Left renal pelvis (tissue), 4 donors: ENCODE data around the gene FBXW9. TPM values are rescaled to one million over a fixed set of nuclear protein-coding genes. Genes with fewer than 3 reads are reported as not detected.
"Not testable (repeated sequence)": the region's sequence is repeated elsewhere in the genome, so short reads cannot be mapped to it uniquely, and the experiment has no call there.

Experiments
- DNase-seq, 4 donors: peaks; one replicate each; pipeline ENCODE4 v3.0.0-alpha.2; 2013; ENCODE audit warnings: low read depth in 4 of 4, low spot score in 3 of 4
- polyA plus RNA-seq, 4 donors: library from polyadenylated mRNA; unstranded; fragments of 120-200 nt; gene quantifications; one replicate each; pipeline ENCODE4 v1.2.1, GENCODE V29; 2013; ENCODE audit not compliant: insufficient read length in 4 of 4

Gene FBXW9
- polyA plus RNA-seq, 4 donors = 5.8 to 18.7 (median 11.3) TPM

GRCh38 chr19:12687496-12688196, 8.8 kb downstream of the FBXW9 start, which contains the start of gene GNG14:
TSS of gene GNG14 (plus strand) at chr19:12687998. CDS start at chr19:12688049, 51 bp downstream.
- DNase-seq = no peak

- DNase-seq = no peak
Measured at GRCh38 chr19:12685831-12686230, 10.6 kb downstream of the FBXW9 start.

- DNase-seq = peak; percentile 91 to 96 (median 94)
Measured at GRCh38 chr19:12681074-12681987, 15.1 kb downstream of the FBXW9 start, which contains the start of gene DHPS. TSS of gene DHPS (minus strand) at chr19:12681880. CDS start at chr19:12681766, 114 bp downstream.

GRCh38 chr19:12680034-12680433, 16.4 kb downstream of the FBXW9 start:
- DNase-seq = no peak

GRCh38 chr19:12678039-12678438, 18.4 kb downstream of the FBXW9 start:
- DNase-seq = not testable (repeated sequence)

GRCh38 chr19:12676928-12677327, 19.5 kb downstream of the FBXW9 start:
- DNase-seq = no peak

- peak in 3 of 4 donors; percentile 44 to 60 (median 58) for DNase-seq
Measured at GRCh38 chr19:12676384-12676792, 20.0 kb downstream of the FBXW9 start.

- no peak for DNase-seq
Measured at GRCh38 chr19:12675940-12676339, 20.5 kb downstream of the FBXW9 start.

GRCh38 chr19:12675399-12675798, 21.0 kb downstream of the FBXW9 start:
- no peak for DNase-seq

GRCh38 chr19:12672744-12673143, 23.7 kb downstream of the FBXW9 start:
- DNase-seq = no peak

GRCh38 chr19:12670159-12670928, 26.1 kb downstream of the FBXW9 start:
- no peak for DNase-seq

GRCh38 chr19:12669270-12670158, 26.9 kb downstream of the FBXW9 start:
- peak; percentile 72 to 82 (median 77) for DNase-seq

GRCh38 chr19:12668932-12669269, 27.5 kb downstream of the FBXW9 start:
- no peak for DNase-seq

GRCh38 chr19:12668346-12668745, 28.1 kb downstream of the FBXW9 start:
- no peak for DNase-seq

GRCh38 chr19:12667731-12668302, 28.6 kb downstream of the FBXW9 start:
- no peak for DNase-seq

GRCh38 chr19:12666265-12667048, 30.0 kb downstream of the FBXW9 start, which contains the start of the genes MAN2B1 and WDR83:
TSS of gene MAN2B1 (minus strand) at chr19:12666742. CDS start at chr19:12666701, 41 bp downstream.
TSS of gene WDR83 (plus strand) at chr19:12666807. CDS start at chr19:12669791, 2,984 bp downstream.
- peak in 2 of 4 donors; percentile 60 to 61 for DNase-seq

GRCh38 chr19:12665671-12666264, 30.7 kb downstream of the FBXW9 start:
- DNase-seq = no peak

GRCh38 chr19:12665281-12665573, 31.2 kb downstream of the FBXW9 start:
- DNase-seq = no peak
